GM21526 (cell line): Measurements from ENCODE around the gene CABLES2.

Source experiments
- ATAC-seq: cut with Tn5 transposase; IDR thresholded peaks from one replicate; pipeline ENCODE4 v1.9.1; 2021; ENCODE audit warnings: moderate library complexity; ENCODE audit not compliant: unreplicated experiment, low FRiP score

The CABLES2 gene

GRCh38 chr20:62362991-62363919 lies 43.8 kb downstream of the CABLES2 start:
- ATAC-seq = no peak

- ATAC-seq = no peak
Observed at GRCh38 chr20:62362590-62362940, 44.5 kb downstream of the CABLES2 start.

- no peak for ATAC-seq
Observed at GRCh38 chr20:62361799-62362589, 45.1 kb downstream of the CABLES2 start.

GRCh38 chr20:62360854-62361798 lies 46.0 kb downstream of the CABLES2 start:
- ATAC-seq = no peak

GRCh38 chr20:62359491-62360121 lies 47.5 kb downstream of the CABLES2 start:
- no peak for ATAC-seq

- no peak for ATAC-seq
Observed at GRCh38 chr20:62359043-62359490, 48.0 kb downstream of the CABLES2 start.

GRCh38 chr20:62358171-62359042 lies 48.7 kb downstream of the CABLES2 start:
- ATAC-seq = no peak

GRCh38 chr20:62357681-62358080 lies 49.4 kb downstream of the CABLES2 start:
- no peak for ATAC-seq

- ATAC-seq = no peak
Observed at GRCh38 chr20:62357187-62357667, 49.9 kb downstream of the CABLES2 start.

- ATAC-seq = no peak
Observed at GRCh38 chr20:62356589-62357186, 50.4 kb downstream of the CABLES2 start.

- ATAC-seq = no peak
Observed at GRCh38 chr20:62355878-62356588, 51.1 kb downstream of the CABLES2 start.

GRCh38 chr20:62355516-62355877 lies 51.6 kb downstream of the CABLES2 start:
- ATAC-seq = no peak

GRCh38 chr20:62354811-62355341 lies 52.2 kb downstream of the CABLES2 start:
- ATAC-seq = no peak

GRCh38 chr20:62354031-62354808 lies 52.9 kb downstream of the CABLES2 start:
- no peak for ATAC-seq

- ATAC-seq = no peak
Observed at GRCh38 chr20:62353289-62354030, 53.6 kb downstream of the CABLES2 start.
